Motor neuron (in vitro differentiated cells): Measurements from ENCODE around the gene SFPQ. TPM values are rescaled to one million over a fixed set of nuclear protein-coding genes. Genes with fewer than 3 reads are reported as not detected.
A peak's percentile ranks its signal among the peaks of the same experiment; 100 is the strongest.

ENCODE experiments used
- ATAC-seq, 8 experiments: fragments of 200-7000 bp; cut with Tn5 transposase; replicated peaks in 6 of 8; 2 replicates each; pipeline ENCODE4 v1.8.0; 2021; ENCODE audit warnings: mild to moderate bottlenecking in 8 of 8, moderate library complexity in 8 of 8
- H3K27ac ChIP-seq, 2 donors: fragments of 250-450 bp; sonication (Bioruptor Pico); 2 replicates each; pipeline ENCODE4 v1.9.0; 2021; ENCODE audit warnings: antibody characterized with exemption in 2 of 2, mild to moderate bottlenecking in 2 of 2, moderate library complexity in 1 of 2
- H3K4me1 ChIP-seq, 2 donors: fragments of 250-450 bp; sonication (Bioruptor Pico); replicated peaks in 1 of 2; 2 replicates each; pipeline ENCODE4 v1.6.1; 2021; ENCODE audit warnings: antibody characterized with exemption in 2 of 2, mild to moderate bottlenecking in 2 of 2, moderate library complexity in 1 of 2
- H3K4me3 ChIP-seq, 5 donors: fragments of 250-450 bp; sonication (Bioruptor Pico); 2 replicates each; pipeline ENCODE4 v1.9.0; 2021; ENCODE audit warnings: antibody characterized with exemption in 5 of 5, mild to moderate bottlenecking in 5 of 5, moderate library complexity in 4 of 5
- WGBS, 10 experiments: fragments of 450-650 bp; shearing (Covaris generic); methylation state at CpG; one replicate each; pipeline ENCODE4 v1.0.0; 2022; 5-methylcytosine and 5-hydroxymethylcytosine counted together
- in situ Hi-C, 9 experiments: fragments of 400-800 bp; cut with MboI; loops; one replicate each; pipeline ENCODE4 v1.15.0; 2021; ENCODE audit warnings: low sequenced_read_pairs in 9 of 9, low pct_unique_long_range_greater_than_20kb in 2 of 9; ENCODE audit not compliant: unreplicated experiment in 9 of 9
- total RNA-seq, 8 experiments: library from RNA; unstranded; fragments of 300-600 nt; gene quantifications; 2 replicates each; pipeline versions ENCODE4 v1.2.3 to v1.2.4, GENCODE V29; 2022

Gene SFPQ
- total RNA-seq, 8 experiments from 2014 or later = 165 to 606 (median 223) TPM

GRCh38 chr1:35181790-35182455 is 11.0 kb downstream of the SFPQ start:
- WGBS, 10 experiments = 34 to 100% (median 89%) methylated on average over 1 to 4 of the region's 4 CpGs
- peaks cover 3 to 25% of the 10 kb centered on the region in 2 donors for H3K4me1 ChIP-seq
- H3K27ac ChIP-seq = no peak overlapping the region
- in situ Hi-C loops = loop anchor here in 1 of 9 experiments (25.0 kb wide), 1 partner anchor 105 kb away; no protein-coding TSS in a partner anchor
- ATAC-seq = peak in 3 of 8 experiments; percentile 8 to 21 (median 18)
- no peak overlapping the region for H3K4me3 ChIP-seq

- in situ Hi-C loops = loop anchor here in 1 of 9 experiments (25.0 kb wide), 1 partner anchor 106 kb away; no protein-coding TSS in a partner anchor
- no peak overlapping the region for H3K4me3 ChIP-seq
- WGBS, 10 experiments = 91 to 100% (median 95%) methylated on average over 3 to 7 of the region's 7 CpGs; no CpG with 5 or more reads in 1 of the 10 experiments
- peaks cover 3 to 14% of the 10 kb centered on the region in 2 donors for H3K4me1 ChIP-seq
- no peak overlapping the region for H3K27ac ChIP-seq
- ATAC-seq = peak in 2 of 8 experiments; percentile 16 to 21
Measured at GRCh38 chr1:35180776-35181374, 12.1 kb downstream of the SFPQ start.

- peaks cover 3 to 12% of the 10 kb centered on the region in 2 donors for H3K4me1 ChIP-seq
- no peak overlapping the region for H3K4me3 ChIP-seq
- peak in 3 of 8 experiments; percentile 30 to 61 (median 55) for ATAC-seq
- in situ Hi-C loops = loop anchor here in 1 of 9 experiments (25.0 kb wide), 1 partner anchor 107 kb away; no protein-coding TSS in a partner anchor
- WGBS, 10 experiments = 50 to 100% (median 81%) methylated on average over 1 of the region's 1 CpG; no CpG with 5 or more reads in 4 of the 10 experiments
- H3K27ac ChIP-seq = no peak overlapping the region
Measured at GRCh38 chr1:35179908-35180307, 13.0 kb downstream of the SFPQ start.

- H3K4me1 ChIP-seq = peaks cover 3 to 11% of the 10 kb centered on the region in 2 donors
- no peak for ATAC-seq
- 9 to 100% (median 58%) methylated on average over 1 to 2 of the region's 2 CpGs; no CpG with 5 or more reads in 2 of the 10 experiments for WGBS, 10 experiments
- no peak overlapping the region for H3K27ac ChIP-seq
- in situ Hi-C loops = loop anchor here in 1 of 9 experiments (25.0 kb wide), 1 partner anchor 108 kb away; no protein-coding TSS in a partner anchor
- no peak overlapping the region for H3K4me3 ChIP-seq
Measured at GRCh38 chr1:35178874-35179380, 14.0 kb downstream of the SFPQ start.

GRCh38 chr1:35178295-35178695 is 14.7 kb downstream of the SFPQ start:
- ATAC-seq = no peak
- H3K4me3 ChIP-seq = no peak overlapping the region
- in situ Hi-C loops = loop anchor here in 1 of 9 experiments (25.0 kb wide), 1 partner anchor 109 kb away; no protein-coding TSS in a partner anchor
- peaks cover 3 to 4% of the 10 kb centered on the region in 2 donors for H3K4me1 ChIP-seq
- whole genome bisulfite sequencing, 10 experiments = 29 to 94% (median 67%) methylated on average over 1 to 2 of the region's 2 CpGs; no CpG with 5 or more reads in 1 of the 10 experiments
- H3K27ac ChIP-seq = no peak overlapping the region

GRCh38 chr1:35177237-35177786 is 15.6 kb downstream of the SFPQ start:
- H3K4me3 ChIP-seq = no peak overlapping the region
- no peak overlapping the region for H3K27ac ChIP-seq
- peaks cover 3% of the 10 kb centered on the region in 2 donors for H3K4me1 ChIP-seq
- WGBS, 10 experiments = 83 to 100% (median 95%) methylated on average over 1 to 4 of the region's 4 CpGs
- in situ Hi-C loops = loop anchor here in 1 of 9 experiments (25.0 kb wide), 1 partner anchor 110 kb away; no protein-coding TSS in a partner anchor
- ATAC-seq = no peak

GRCh38 chr1:35175602-35176001 is 17.3 kb downstream of the SFPQ start:
- no peak for ATAC-seq
- WGBS, 10 experiments = 75 to 100% (median 100%) methylated on average over 1 of the region's 1 CpG; no CpG with 5 or more reads in 1 of the 10 experiments
- H3K27ac ChIP-seq = no peak overlapping the region
- in situ Hi-C loops = loop anchor here in 1 of 9 experiments (25.0 kb wide), 1 partner anchor 112 kb away; no protein-coding TSS in a partner anchor
- peaks cover 0 to 3% of the 10 kb centered on the region in 2 donors for H3K4me1 ChIP-seq
- no peak overlapping the region for H3K4me3 ChIP-seq

GRCh38 chr1:35175098-35175576 is 17.8 kb downstream of the SFPQ start:
- ATAC-seq = no peak
- Histone ChIP-seq H3K4me1 (peaks cover 0 to 3% of the 10 kb centered on the region in 2 donors), H3K4me3 (no peak overlapping the region), H3K27ac (no peak overlapping the region)
- 81 to 98% (median 91%) methylated on average over 1 to 9 of the region's 9 CpGs; no CpG with 5 or more reads in 2 of the 10 experiments for WGBS, 10 experiments
- in situ Hi-C loops = loop anchor here in 1 of 9 experiments (25.0 kb wide), 1 partner anchor 112 kb away; no protein-coding TSS in a partner anchor

GRCh38 chr1:35173909-35174540 is 18.9 kb downstream of the SFPQ start:
- Histone ChIP-seq H3K4me3 (no peak overlapping the region), H3K27ac (no peak overlapping the region), H3K4me1 (no peaks in the 10 kb centered on the region)
- no peak for ATAC-seq
- WGBS, 10 experiments = 0 to 81% (median 67%) methylated on average over 1 to 2 of the region's 2 CpGs; no CpG with 5 or more reads in 1 of the 10 experiments
- in situ Hi-C loops = no loop called here

- no peak overlapping the region for H3K4me3 ChIP-seq
- in situ Hi-C loops = no loop called here
- 38 to 100% (median 96%) methylated on average over 1 to 2 of the region's 2 CpGs; no CpG with 5 or more reads in 1 of the 10 experiments for WGBS, 10 experiments
- H3K27ac ChIP-seq = no peak overlapping the region
- ATAC-seq = no peak
- no peaks in the 10 kb centered on the region for H3K4me1 ChIP-seq
Measured at GRCh38 chr1:35173491-35173890, 19.5 kb downstream of the SFPQ start.

GRCh38 chr1:35172022-35172421 is 20.9 kb downstream of the SFPQ start:
- 85 to 100% (median 93%) methylated on average over 1 to 8 of the region's 8 CpGs; no CpG with 5 or more reads in 3 of the 10 experiments for WGBS, 10 experiments

GRCh38 chr1:35171579-35171978 is 21.4 kb downstream of the SFPQ start:
- Histone ChIP-seq H3K4me3 (no peak overlapping the region), H3K27ac (no peak overlapping the region), H3K4me1 (no peaks in the 10 kb centered on the region)
- WGBS, 10 experiments = 64 to 100% (median 87%) methylated on average over 2 to 4 of the region's 4 CpGs; no CpG with 5 or more reads in 1 of the 10 experiments
- ATAC-seq = peak in 3 of 8 experiments; percentile 7 to 18 (median 13)
- in situ Hi-C loops = no loop called here

More at GRCh38 chr1:35172022-35172421, 20.9 kb downstream of the SFPQ start:
- Histone ChIP-seq H3K27ac (no peak overlapping the region), H3K4me1 (no peaks in the 10 kb centered on the region), H3K4me3 (no peak overlapping the region)
- in situ Hi-C loops = no loop called here
- ATAC-seq = peak in 3 of 8 experiments; percentile 6 to 18 (median 14)
